ENCODE measurements around the gene RALGPS2. TPM values are rescaled to one million over a fixed set of nuclear protein-coding genes. Genes with fewer than 3 reads are reported as not detected.

Gene RALGPS2
- total RNA-seq, 1 experiment from 2014 or later: 41.5 TPM

- Histone ChIP-seq H3K4me1 (no peaks in the 10 kb centered on the region), H3K4me3 (no peak overlapping the region), H3K27me3 (no peaks in the 10 kb centered on the region; the same call in 1 of the 2 replicates), H3K27ac (no peak overlapping the region), H3K9me3 (replicated peaks) (no peaks in the 10 kb centered on the region), H3K36me3 (0 out of 2 replicates have a peak, but pooled peaks cover 2% of the 10 kb centered on the region)
- DNase-seq: no peak
These were observed 193.9 kb downstream of the RALGPS2 start for GRCh38 chr1:178918955-178919354.

GRCh38 chr1:178919581-178919980 lies 194.5 kb downstream of the RALGPS2 start:
- peaks cover 6% of the 10 kb centered on the region; the same call in 1 of the 2 replicates for H3K36me3 ChIP-seq
- no peak overlapping the region for H3K27ac ChIP-seq
- no peaks in the 10 kb centered on the region; the same call in 1 of the 2 replicates for H3K27me3 ChIP-seq
- 0 out of 2 replicates have a peak, but pooled peaks cover 2% of the 10 kb centered on the region for H3K9me3 ChIP-seq (replicated peaks)
- H3K4me3 ChIP-seq: no peak overlapping the region
- no peak for DNase-seq
- H3K4me1 ChIP-seq: no peaks in the 10 kb centered on the region

GRCh38 chr1:178921499-178921898 lies 196.5 kb downstream of the RALGPS2 start:
- peaks cover 2% of the 10 kb centered on the region; the same call in 1 of the 2 replicates for H3K9me3 ChIP-seq (replicated peaks)
- H3K27me3 ChIP-seq: no peaks in the 10 kb centered on the region
- no peak for DNase-seq
- no peaks in the 10 kb centered on the region for H3K4me1 ChIP-seq
- H3K36me3 ChIP-seq: peaks cover 6% of the 10 kb centered on the region; the same call in 1 of the 2 replicates
- H3K27ac ChIP-seq: no peak overlapping the region
- H3K4me3 ChIP-seq: no peak overlapping the region

GRCh38 chr1:178923512-178923911 lies 198.5 kb downstream of the RALGPS2 start:
- H3K9me3 ChIP-seq (replicated peaks): peaks cover 2% of the 10 kb centered on the region; the same call in 1 of the 2 replicates
- no peaks in the 10 kb centered on the region for H3K4me1 ChIP-seq
- H3K4me3 ChIP-seq: no peak overlapping the region
- DNase-seq: no peak
- no peak overlapping the region for H3K27ac ChIP-seq
- no peaks in the 10 kb centered on the region for H3K27me3 ChIP-seq
- peaks cover 6% of the 10 kb centered on the region; the same call in 1 of the 2 replicates for H3K36me3 ChIP-seq

GRCh38 chr1:178926046-178926445 lies 201.0 kb downstream of the RALGPS2 start:
- Histone ChIP-seq H3K9me3 (replicated peaks) (peaks cover 2% of the 10 kb centered on the region; the same call in 1 of the 2 replicates), H3K36me3 (peaks cover 4% of the 10 kb centered on the region; the same call in 1 of the 2 replicates), H3K4me3 (no peak overlapping the region), H3K27ac (no peak overlapping the region), H3K27me3 (no peaks in the 10 kb centered on the region), H3K4me1 (no peaks in the 10 kb centered on the region)
- no peak for DNase-seq

- Histone ChIP-seq H3K36me3 (peaks cover 4% of the 10 kb centered on the region; the same call in 1 of the 2 replicates), H3K4me1 (no peaks in the 10 kb centered on the region), H3K27me3 (no peaks in the 10 kb centered on the region), H3K27ac (no peak overlapping the region), H3K9me3 (replicated peaks) (peaks cover 2% of the 10 kb centered on the region; the same call in 1 of the 2 replicates), H3K4me3 (no peak overlapping the region)
- no peak for DNase-seq
These were observed 202.0 kb downstream of the RALGPS2 start for GRCh38 chr1:178927003-178927402.

GRCh38 chr1:178928041-178928440 lies 203.0 kb downstream of the RALGPS2 start:
- no peaks in the 10 kb centered on the region for H3K27me3 ChIP-seq
- peaks cover 2% of the 10 kb centered on the region; the same call in 1 of the 2 replicates for H3K9me3 ChIP-seq (replicated peaks)
- H3K27ac ChIP-seq: no peak overlapping the region
- no peak for DNase-seq
- H3K4me1 ChIP-seq: no peaks in the 10 kb centered on the region
- peaks cover 4% of the 10 kb centered on the region; the same call in 1 of the 2 replicates for H3K36me3 ChIP-seq
- H3K4me3 ChIP-seq: no peak overlapping the region

- peaks cover 2% of the 10 kb centered on the region; the same call in 1 of the 2 replicates for H3K9me3 ChIP-seq (replicated peaks)
- H3K4me1 ChIP-seq: no peaks in the 10 kb centered on the region
- H3K4me3 ChIP-seq: no peak overlapping the region
- H3K36me3 ChIP-seq: peaks cover 4% of the 10 kb centered on the region; the same call in 1 of the 2 replicates
- H3K27ac ChIP-seq: no peak overlapping the region
- DNase-seq: no peak
- no peaks in the 10 kb centered on the region for H3K27me3 ChIP-seq
These were observed 203.9 kb downstream of the RALGPS2 start for GRCh38 chr1:178928976-178929375.

GRCh38 chr1:178931858-178932551 lies 207.0 kb downstream of the RALGPS2 start:
- Histone ChIP-seq H3K9me3 (replicated peaks) (no peaks in the 10 kb centered on the region), H3K4me3 (no peak overlapping the region), H3K27ac (no peak overlapping the region), H3K36me3 (no peaks in the 10 kb centered on the region), H3K4me1 (no peaks in the 10 kb centered on the region), H3K27me3 (no peaks in the 10 kb centered on the region)
- no peak for DNase-seq

- Histone ChIP-seq H3K27ac (no peak overlapping the region), H3K27me3 (no peaks in the 10 kb centered on the region), H3K36me3 (no peaks in the 10 kb centered on the region), H3K4me3 (no peak overlapping the region), H3K9me3 (replicated peaks) (no peaks in the 10 kb centered on the region), H3K4me1 (no peaks in the 10 kb centered on the region)
- no peak for DNase-seq
These were observed 207.5 kb downstream of the RALGPS2 start for GRCh38 chr1:178932552-178932906.

GRCh38 chr1:178933105-178933561 lies 208.1 kb downstream of the RALGPS2 start:
- no peak overlapping the region for H3K4me3 ChIP-seq
- no peaks in the 10 kb centered on the region for H3K9me3 ChIP-seq (replicated peaks)
- no peak for DNase-seq
- no peak overlapping the region for H3K27ac ChIP-seq
- H3K4me1 ChIP-seq: no peaks in the 10 kb centered on the region
- no peaks in the 10 kb centered on the region for H3K36me3 ChIP-seq
- no peaks in the 10 kb centered on the region for H3K27me3 ChIP-seq

- no peaks in the 10 kb centered on the region for H3K9me3 ChIP-seq (replicated peaks)
- no peaks in the 10 kb centered on the region for H3K4me1 ChIP-seq
- H3K27me3 ChIP-seq: no peaks in the 10 kb centered on the region
- no peak overlapping the region for H3K4me3 ChIP-seq
- H3K36me3 ChIP-seq: no peaks in the 10 kb centered on the region
- no peak overlapping the region for H3K27ac ChIP-seq
- DNase-seq: no peak
These were observed 208.9 kb downstream of the RALGPS2 start for GRCh38 chr1:178933709-178934490.

GRCh38 chr1:178934546-178934945 lies 209.5 kb downstream of the RALGPS2 start:
- no peaks in the 10 kb centered on the region for H3K36me3 ChIP-seq
- no peaks in the 10 kb centered on the region for H3K4me1 ChIP-seq
- H3K4me3 ChIP-seq: no peak overlapping the region
- no peaks in the 10 kb centered on the region for H3K27me3 ChIP-seq
- H3K27ac ChIP-seq: no peak overlapping the region
- H3K9me3 ChIP-seq (replicated peaks): no peaks in the 10 kb centered on the region
- DNase-seq: no peak

GRCh38 chr1:178935610-178936009 lies 210.6 kb downstream of the RALGPS2 start:
- Histone ChIP-seq H3K27ac (no peak overlapping the region), H3K27me3 (no peaks in the 10 kb centered on the region), H3K9me3 (replicated peaks) (no peaks in the 10 kb centered on the region), H3K4me1 (no peaks in the 10 kb centered on the region), H3K4me3 (no peak overlapping the region), H3K36me3 (no peaks in the 10 kb centered on the region)
- no peak for DNase-seq

- DNase-seq: no peak
- no peak overlapping the region for H3K27ac ChIP-seq
- H3K4me1 ChIP-seq: no peaks in the 10 kb centered on the region
- H3K4me3 ChIP-seq: no peak overlapping the region
- no peaks in the 10 kb centered on the region for H3K27me3 ChIP-seq
- H3K9me3 ChIP-seq (replicated peaks): no peaks in the 10 kb centered on the region
- no peaks in the 10 kb centered on the region for H3K36me3 ChIP-seq
These were observed 212.7 kb downstream of the RALGPS2 start for GRCh38 chr1:178937695-178938094.

Data from SJCRH30 (cell line).